Measurements from ENCODE around the gene EMP3.

EMP3 gene

GRCh38 chr19:48292798-48293197 lies 32.6 kb upstream of the EMP3 start:
- Histone ChIP-seq H3K4ac (ENCODE audit: low read depth, low read length) (no peak overlapping the region), H4K8ac (ENCODE audit: low read depth, low read length) (no peak overlapping the region), H3K14ac (ENCODE audit: low read length) (no peak overlapping the region), H3K9me3 (ENCODE audit: insufficient read depth, low read depth, low read length) (no peaks in the 10 kb centered on the region), H4K91ac (ENCODE audit: low read depth, low read length) (no peak overlapping the region), H2BK12ac (ENCODE audit: low read length) (no peak overlapping the region), H2BK120ac (ENCODE audit: insufficient read depth, low read length, poor library complexity) (no peak overlapping the region), H3K27ac (ENCODE audit: low read depth, low read length) (no peak overlapping the region), H4K12ac (ENCODE audit: low read depth, low read length) (no peak overlapping the region), H3K18ac (ENCODE audit: low read length) (no peak overlapping the region), H3K79me1 (ENCODE audit: low read length) (peaks cover 7% of the 10 kb centered on the region), H3K27me3 (ENCODE audit: insufficient read depth, low read length) (no peaks in the 10 kb centered on the region), H3K4me3 (ENCODE audit: low read depth, low read length) (no peak overlapping the region), H2AFZ (ENCODE audit: insufficient read depth, low read length, poor library complexity) (no peak overlapping the region), H3K9ac (ENCODE audit: low read length) (no peak overlapping the region), H2BK5ac (ENCODE audit: low read depth, low read length, poor library complexity) (no peak overlapping the region), H3K36me3 (ENCODE audit: control insufficient read depth in 1 of 2, insufficient read depth in 2 of 2, low read length in 2 of 2) (no peaks in the 10 kb centered on the region), H3K23ac (ENCODE audit: low read length) (no peak overlapping the region), H2AK5ac (ENCODE audit: low read length) (no peak overlapping the region), H3K4me2 (ENCODE audit: low read length) (no peak overlapping the region), H3K79me2 (ENCODE audit: control insufficient read depth, insufficient read depth, low read length, poor library complexity) (no peaks in the 10 kb centered on the region), H3K4me1 (ENCODE audit: control insufficient read depth in 1 of 2, insufficient read depth in 2 of 2, low read length in 2 of 2) (peaks cover 5 to 9% of the 10 kb centered on the region in 2 experiments)
- WGBS (ENCODE audit: extremely low coverage, insufficient coverage, insufficient read length), result no CpG with 5 or more reads among the region's 4 CpGs
- peak in 1 of 2 donors; percentile 39 for DNase-seq

- no peak overlapping the region for H3K14ac ChIP-seq (ENCODE audit: low read length)
- H3K18ac ChIP-seq (ENCODE audit: low read length), result no peak overlapping the region
- H3K23ac ChIP-seq (ENCODE audit: low read length), result no peak overlapping the region
- no peaks in the 10 kb centered on the region for H3K9me3 ChIP-seq (ENCODE audit: insufficient read depth, low read depth, low read length)
- H3K4me2 ChIP-seq (ENCODE audit: low read length), result no peak overlapping the region
- H2BK5ac ChIP-seq (ENCODE audit: low read depth, low read length, poor library complexity), result no peak overlapping the region
- H3K4ac ChIP-seq (ENCODE audit: low read depth, low read length), result no peak overlapping the region
- H4K12ac ChIP-seq (ENCODE audit: low read depth, low read length), result no peak overlapping the region
- peaks cover 5% of the 10 kb centered on the region in 2 experiments for H3K4me1 ChIP-seq (ENCODE audit: control insufficient read depth in 1 of 2, insufficient read depth in 2 of 2, low read length in 2 of 2)
- H3K36me3 ChIP-seq (ENCODE audit: control insufficient read depth in 1 of 2, insufficient read depth in 2 of 2, low read length in 2 of 2), result no peaks in the 10 kb centered on the region
- no peak overlapping the region for H3K9ac ChIP-seq (ENCODE audit: low read length)
- no peak for DNase-seq
- no peak overlapping the region for H2BK12ac ChIP-seq (ENCODE audit: low read length)
- no CpG with 5 or more reads among the region's 10 CpGs for WGBS (ENCODE audit: extremely low coverage, insufficient coverage, insufficient read length)
- no peak overlapping the region for H3K4me3 ChIP-seq (ENCODE audit: low read depth, low read length)
- no peaks in the 10 kb centered on the region for H3K79me2 ChIP-seq (ENCODE audit: control insufficient read depth, insufficient read depth, low read length, poor library complexity)
- no peak overlapping the region for H2AFZ ChIP-seq (ENCODE audit: insufficient read depth, low read length, poor library complexity)
- H3K27ac ChIP-seq (ENCODE audit: low read depth, low read length), result no peak overlapping the region
- H4K8ac ChIP-seq (ENCODE audit: low read depth, low read length), result no peak overlapping the region
- H4K91ac ChIP-seq (ENCODE audit: low read depth, low read length), result no peak overlapping the region
- H3K79me1 ChIP-seq (ENCODE audit: low read length), result peaks cover 4% of the 10 kb centered on the region
- peak overlapping the region; percentile 19 for H2AK5ac ChIP-seq (ENCODE audit: low read length)
- H3K27me3 ChIP-seq (ENCODE audit: insufficient read depth, low read length), result no peaks in the 10 kb centered on the region
- H2BK120ac ChIP-seq (ENCODE audit: insufficient read depth, low read length, poor library complexity), result no peak overlapping the region
Measured at GRCh38 chr19:48295458-48295857, 29.9 kb upstream of the EMP3 start.

GRCh38 chr19:48296963-48297734 lies 28.2 kb upstream of the EMP3 start:
- no peak overlapping the region for H3K27ac ChIP-seq (ENCODE audit: low read depth, low read length)
- H3K14ac ChIP-seq (ENCODE audit: low read length), result no peak overlapping the region
- no peaks in the 10 kb centered on the region for H3K36me3 ChIP-seq (ENCODE audit: control insufficient read depth in 1 of 2, insufficient read depth in 2 of 2, low read length in 2 of 2)
- no CpG with 5 or more reads among the region's 42 CpGs for WGBS (ENCODE audit: extremely low coverage, insufficient coverage, insufficient read length)
- no peak overlapping the region for H3K4me3 ChIP-seq (ENCODE audit: low read depth, low read length)
- no peak overlapping the region for H2AFZ ChIP-seq (ENCODE audit: insufficient read depth, low read length, poor library complexity)
- no peaks in the 10 kb centered on the region for H3K27me3 ChIP-seq (ENCODE audit: insufficient read depth, low read length)
- no peak overlapping the region for H3K4ac ChIP-seq (ENCODE audit: low read depth, low read length)
- no peak overlapping the region for H2BK12ac ChIP-seq (ENCODE audit: low read length)
- no peak overlapping the region for H4K91ac ChIP-seq (ENCODE audit: low read depth, low read length)
- no peak overlapping the region for H2BK120ac ChIP-seq (ENCODE audit: insufficient read depth, low read length, poor library complexity)
- H3K79me2 ChIP-seq (ENCODE audit: control insufficient read depth, insufficient read depth, low read length, poor library complexity), result no peaks in the 10 kb centered on the region
- H2BK5ac ChIP-seq (ENCODE audit: low read depth, low read length, poor library complexity), result no peak overlapping the region
- H3K9me3 ChIP-seq (ENCODE audit: insufficient read depth, low read depth, low read length), result no peaks in the 10 kb centered on the region
- no peak overlapping the region for H4K8ac ChIP-seq (ENCODE audit: low read depth, low read length)
- H2AK5ac ChIP-seq (ENCODE audit: low read length), result no peak overlapping the region
- no peaks in the 10 kb centered on the region for H3K4me1 ChIP-seq (ENCODE audit: control insufficient read depth in 1 of 2, insufficient read depth in 2 of 2, low read length in 2 of 2)
- no peak for DNase-seq
- H3K9ac ChIP-seq (ENCODE audit: low read length), result no peak overlapping the region
- no peak overlapping the region for H3K23ac ChIP-seq (ENCODE audit: low read length)
- no peak overlapping the region for H3K4me2 ChIP-seq (ENCODE audit: low read length)
- H3K18ac ChIP-seq (ENCODE audit: low read length), result no peak overlapping the region
- peak overlapping the region; percentile 26 for H4K12ac ChIP-seq (ENCODE audit: low read depth, low read length)
- no peaks in the 10 kb centered on the region for H3K79me1 ChIP-seq (ENCODE audit: low read length)

- Histone ChIP-seq H3K23ac (ENCODE audit: low read length) (no peak overlapping the region), H3K4ac (ENCODE audit: low read depth, low read length) (no peak overlapping the region), H4K12ac (ENCODE audit: low read depth, low read length) (no peak overlapping the region), H3K4me3 (ENCODE audit: low read depth, low read length) (no peak overlapping the region), H4K8ac (ENCODE audit: low read depth, low read length) (no peak overlapping the region), H3K27ac (ENCODE audit: low read depth, low read length) (no peak overlapping the region), H3K9me3 (ENCODE audit: insufficient read depth, low read depth, low read length) (peaks cover 2% of the 10 kb centered on the region), H3K36me3 (ENCODE audit: control insufficient read depth in 1 of 2, insufficient read depth in 2 of 2, low read length in 2 of 2) (no peaks in the 10 kb centered on the region), H3K4me1 (ENCODE audit: control insufficient read depth in 1 of 2, insufficient read depth in 2 of 2, low read length in 2 of 2) (no peaks in the 10 kb centered on the region), H3K18ac (ENCODE audit: low read length) (no peak overlapping the region), H4K91ac (ENCODE audit: low read depth, low read length) (no peak overlapping the region), H3K14ac (ENCODE audit: low read length) (no peak overlapping the region), H2BK5ac (ENCODE audit: low read depth, low read length, poor library complexity) (no peak overlapping the region), H3K79me2 (ENCODE audit: control insufficient read depth, insufficient read depth, low read length, poor library complexity) (no peaks in the 10 kb centered on the region), H3K9ac (ENCODE audit: low read length) (no peak overlapping the region), H2BK12ac (ENCODE audit: low read length) (no peak overlapping the region), H2BK120ac (ENCODE audit: insufficient read depth, low read length, poor library complexity) (no peak overlapping the region), H3K4me2 (ENCODE audit: low read length) (no peak overlapping the region), H2AFZ (ENCODE audit: insufficient read depth, low read length, poor library complexity) (no peak overlapping the region), H3K79me1 (ENCODE audit: low read length) (no peaks in the 10 kb centered on the region), H2AK5ac (ENCODE audit: low read length) (no peak overlapping the region), H3K27me3 (ENCODE audit: insufficient read depth, low read length) (no peaks in the 10 kb centered on the region)
- no peak for DNase-seq
- WGBS (ENCODE audit: extremely low coverage, insufficient coverage, insufficient read length), result no CpG with 5 or more reads among the region's 16 CpGs
Measured at GRCh38 chr19:48297975-48298374, 27.4 kb upstream of the EMP3 start.

Measured in trophoblast cell (in vitro differentiated cells and primary cell).